ENCODE data around the gene SMIM14.

DNA sequence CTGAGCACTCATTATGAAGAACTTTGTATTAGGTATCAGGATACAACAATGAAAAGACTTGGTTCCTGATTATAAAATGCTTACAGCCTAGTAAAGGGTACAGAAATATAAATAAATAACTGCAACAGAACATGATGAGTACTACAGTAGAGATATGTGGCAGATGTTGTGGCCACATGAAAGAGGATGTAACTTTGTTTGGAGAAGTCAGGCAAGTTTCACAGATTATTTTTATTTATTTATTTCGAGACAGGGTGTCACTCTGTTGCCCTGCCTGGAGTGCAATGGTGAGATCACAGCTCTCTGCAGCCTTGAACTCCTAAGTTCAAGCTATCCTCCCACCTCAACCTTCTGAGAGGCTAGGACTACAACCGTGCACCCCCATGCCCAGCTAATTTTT, 43.5 kb upstream of the SMIM14 start:
- TF ChIP-seq CTCF (IDR thresholded peaks at IDR 0.05 in 4 of 5, conservative IDR thresholded peaks at IDR 0.05 in 1 of 5): no peak
- TF ChIP-seq POLR2A (IDR thresholded peaks at IDR 0.05): no peak

Measured in gastrocnemius medialis (tissue), 4 donors.